SK-N-SH (cell line): ENCODE data around the gene BID. TPM values are rescaled to one million over a fixed set of nuclear protein-coding genes. Genes with fewer than 3 reads are reported as not detected.
A peak's percentile ranks its signal among the peaks of the same experiment; 100 is the strongest.

Experiments
- CTCF ChIA-PET: fragments of 300-600, 350-600 bp; formaldehyde crosslinking; extraction: SDS; loops from one replicate; lab custom pipeline; 2021; lab: Yijun Ruan, JAX
- POLR2A ChIA-PET: fragments of 350-600 bp; sonication (Branson Sonifier 250); formaldehyde crosslinking; extraction: SDS; loops from one replicate; lab custom pipeline; 2020; ENCODE audit warnings: antibody characterized with exemption, inconsistent platforms; lab: Yijun Ruan, JAX
- DNase-seq: peaks from one replicate; pipeline ENCODE4 v3.0.0; 2012
- H2AFZ ChIP-seq: fragments of 200-600 bp; sonication (generic); 2 replicates; pipeline ENCODE4 v1.8.1; 2016; ENCODE audit warnings: antibody characterized with exemption, mild to moderate bottlenecking, low read depth
- H3F3A ChIP-seq: fragments of 200-600 bp; sonication (generic); replicated peaks from 2 replicates; pipeline ENCODE3; 2016; ENCODE audit warnings: antibody characterized with exemption, mild to moderate bottlenecking; ENCODE audit not compliant: insufficient read depth
- H3K27ac ChIP-seq, 2 experiments: fragments of 200-500 bp in 1 of 2; fragments of 200-600 bp in 1 of 2; sonication (Bioruptor generic) in 1 of 2; sonication (generic), shearing (Covaris generic) in 1 of 2; 2 replicates each; pipeline versions ENCODE4 v1.5.1 to v1.6.1; 2014 to 2016; ENCODE audit warnings: low read depth in 2 of 2, inconsistent platforms in 1 of 2, low read length in 1 of 2, mild to moderate bottlenecking in 1 of 2, mixed read lengths in 1 of 2
- H3K27me3 ChIP-seq: fragments of 200-600 bp; sonication (generic), shearing (Covaris generic); 2 replicates; pipeline ENCODE4 v1.6.1; 2016; ENCODE audit warnings: mixed run types; ENCODE audit not compliant: insufficient read depth
- H3K36me3 ChIP-seq, 2 experiments: fragments of 200-500 bp in 1 of 2; fragments of 200-600 bp in 1 of 2; sonication (Bioruptor generic) in 1 of 2; sonication (generic) in 1 of 2; replicated peaks in 1 of 2; 2 replicates each; pipeline versions ENCODE3 to v1.5.1; 2014 to 2016; ENCODE audit warnings: low read length in 1 of 2, mild to moderate bottlenecking in 1 of 2; ENCODE audit not compliant: insufficient read depth in 2 of 2, control insufficient read depth in 1 of 2
- H3K4me1 ChIP-seq, 2 experiments: fragments of 200-500 bp in 1 of 2; fragments of 200-600 bp in 1 of 2; sonication (Bioruptor generic) in 1 of 2; sonication (generic), shearing (Covaris generic) in 1 of 2; 2 replicates each; pipeline versions ENCODE4 v1.5.1 to v1.6.1; 2014 to 2016; ENCODE audit warnings: low read depth in 1 of 2, low read length in 1 of 2, mixed run types in 1 of 2; ENCODE audit not compliant: insufficient read depth in 2 of 2, control insufficient read depth in 1 of 2
- H3K4me2 ChIP-seq: fragments of 200-600 bp; sonication (generic), shearing (Covaris generic); 2 replicates; pipeline ENCODE4 v1.6.1; 2017; ENCODE audit warnings: mixed run types
- H3K4me3 ChIP-seq, 2 experiments: fragments of 200-500 bp in 1 of 2; fragments of 200-600 bp in 1 of 2; sonication (Bioruptor generic) in 1 of 2; sonication (generic), shearing (Covaris generic) in 1 of 2; 2 replicates each; pipeline versions ENCODE4 v1.5.1 to v1.8.1; 2014 to 2016; ENCODE audit warnings: low read depth in 2 of 2, inconsistent platforms in 1 of 2, low read length in 1 of 2, mild to moderate bottlenecking in 1 of 2, mixed read lengths in 1 of 2, moderate library complexity in 1 of 2
- H3K79me2 ChIP-seq: fragments of 200-600 bp; sonication (generic); 2 replicates; pipeline ENCODE4 v1.8.1; 2017; ENCODE audit warnings: mild to moderate bottlenecking; ENCODE audit not compliant: insufficient read depth
- H3K9ac ChIP-seq: fragments of 200-600 bp; sonication (generic); 2 replicates; pipeline ENCODE4 v1.6.1; 2017; ENCODE audit warnings: mixed run types
- H3K9me2 ChIP-seq: fragments of 200-600 bp; sonication (generic); 2 replicates; pipeline ENCODE4 v1.6.1; 2017; ENCODE audit warnings: mixed run types
- H3K9me3 ChIP-seq: fragments of 200-600 bp; sonication (generic); 2 replicates; pipeline ENCODE4 v1.6.1; 2017; ENCODE audit warnings: mixed run types, mild to moderate bottlenecking, moderate library complexity
- H4K20me1 ChIP-seq: fragments of 200-600 bp; sonication (generic); 2 replicates; pipeline ENCODE4 v1.6.1; 2017; ENCODE audit warnings: mild to moderate bottlenecking, mixed run types; ENCODE audit not compliant: insufficient read depth
- ELF1 ChIP-seq: IDR thresholded peaks from 2 replicates; pipeline ENCODE4 v1.4.0; 2012
- EP300 ChIP-seq, 2 experiments: IDR thresholded peaks; 2 replicates each; pipeline versions ENCODE4 v1.4.0 to v1.6.1; 2012; ENCODE audit warnings: borderline replicate concordance in 1 of 2, low read depth in 1 of 2, low read length in 1 of 2
- FOSL2 ChIP-seq: IDR thresholded peaks from 2 replicates; pipeline ENCODE4 v1.4.0; 2012; ENCODE audit warnings: low read depth, mild to moderate bottlenecking, moderate library complexity, borderline replicate concordance
- FOXJ3 ChIP-seq: sonication (generic); formaldehyde crosslinking; IDR thresholded peaks from 2 replicates; pipeline ENCODE4 v1.5.1; 2020; ENCODE audit warnings: mild to moderate bottlenecking, missing genetic modification reagents
- FOXM1 ChIP-seq: IDR thresholded peaks from 2 replicates; pipeline ENCODE4 v1.4.0; 2012; ENCODE audit warnings: low read depth, mild to moderate bottlenecking
- GATA2 ChIP-seq: sonication (generic); formaldehyde crosslinking; IDR thresholded peaks from 2 replicates; pipeline ENCODE4 v1.5.0; 2020; ENCODE audit warnings: mild to moderate bottlenecking, missing genetic modification reagents
- JUND ChIP-seq: IDR thresholded peaks from 2 replicates; pipeline ENCODE4 v1.4.0; 2012
- MEF2A ChIP-seq: IDR thresholded peaks from 2 replicates; pipeline ENCODE4 v1.4.0; 2012; ENCODE audit warnings: low read depth, borderline replicate concordance
- NFIC ChIP-seq: IDR thresholded peaks from 2 replicates; pipeline ENCODE4 v1.4.0; 2012; ENCODE audit warnings: borderline replicate concordance
- RAD21 ChIP-seq: IDR thresholded peaks from 2 replicates; pipeline ENCODE4 v1.6.1; 2012; ENCODE audit warnings: mild to moderate bottlenecking, low read length
- RFX5 ChIP-seq: IDR thresholded peaks from 2 replicates; pipeline ENCODE4 v1.6.1; 2012; ENCODE audit warnings: mild to moderate bottlenecking, improper control_type of control experiment, low read length
- SIN3A ChIP-seq: IDR thresholded peaks from 2 replicates; pipeline ENCODE4 v1.6.1; 2012; ENCODE audit warnings: low read depth, mild to moderate bottlenecking, low read length, moderate library complexity, borderline replicate concordance
- SMC3 ChIP-seq: IDR thresholded peaks from 2 replicates; pipeline ENCODE4 v1.6.1; 2012; ENCODE audit warnings: low read depth, low read length, improper control_type of control experiment
- TEAD4 ChIP-seq: IDR thresholded peaks from 2 replicates; pipeline ENCODE4 v1.4.0; 2012; ENCODE audit warnings: mild to moderate bottlenecking, borderline replicate concordance; ENCODE audit not compliant: insufficient read depth
- WGBS: methylation state at CpG from one replicate; pipeline ENCODE4 v1.1.6; 2017; ENCODE audit warnings: low lambda C conversion rate; 5-methylcytosine and 5-hydroxymethylcytosine counted together
- polyA plus RNA-seq, 3 experiments: library from polyadenylated mRNA; depleted of rRNA; stranded (reverse); fragments of >200 nt; gene quantifications; 2 replicates each; pipeline ENCODE4 v1.2.3, GENCODE V29; 2012
- TF ChIP-seq, protein P1 (sequence below): IDR thresholded peaks from 2 replicates; pipeline ENCODE4 v1.4.0; 2012; ENCODE audit warnings: low read depth
- TF ChIP-seq, protein P2 (sequence below): fragments of 150-350 bp; IDR thresholded peaks from 2 replicates; pipeline ENCODE4 v1.6.1; 2016; ENCODE audit warnings: mild to moderate bottlenecking, low read depth, low read length
- TF ChIP-seq, protein P3 (sequence below): IDR thresholded peaks from 2 replicates; pipeline ENCODE4 v1.4.0; 2012; ENCODE audit warnings: low read depth, borderline replicate concordance
- TF ChIP-seq, protein P4 (sequence below): fragments of 150-350 bp; IDR thresholded peaks from 2 replicates; pipeline ENCODE4 v1.6.1; 2017; ENCODE audit warnings: antibody characterized with exemption, low read length, low read depth, borderline replicate concordance
- TF ChIP-seq, protein P5 (sequence below): IDR thresholded peaks from 2 replicates; pipeline ENCODE4 v1.6.1; 2012; ENCODE audit warnings: mild to moderate bottlenecking, low read depth, low read length, moderate library complexity
- TF ChIP-seq, protein P6 (sequence below): IDR thresholded peaks from 2 replicates; pipeline ENCODE4; 2012

BID gene
- polyA plus RNA-seq, 1 of the 3 experiments (the other 2 are of a cell fraction), result 139 TPM

DNA sequence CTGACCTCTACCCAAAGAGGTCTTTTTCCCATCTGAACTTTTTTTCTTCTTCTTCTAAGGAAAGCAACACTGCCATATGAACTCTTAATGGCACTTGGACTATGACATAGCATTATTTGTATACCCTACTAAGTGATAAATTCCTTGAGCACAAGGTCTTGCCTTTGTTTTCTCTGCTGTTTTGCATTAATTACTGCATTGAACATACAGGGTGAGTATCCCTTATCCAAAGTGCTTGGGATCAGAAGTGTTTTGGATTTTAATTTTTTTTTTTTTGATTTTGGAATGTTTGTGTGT, 48.8 kb downstream of the BID start (continued):
- TF ChIP-seq RFX5, result no peak
- TF ChIP-seq FOSL2, result no peak
- TF ChIP-seq NFIC, result no peak
- TF ChIP-seq, protein P1, sequence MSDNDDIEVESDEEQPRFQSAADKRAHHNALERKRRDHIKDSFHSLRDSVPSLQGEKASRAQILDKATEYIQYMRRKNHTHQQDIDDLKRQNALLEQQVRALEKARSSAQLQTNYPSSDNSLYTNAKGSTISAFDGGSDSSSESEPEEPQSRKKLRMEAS, result no peak
- no peak for TF ChIP-seq EP300 (IDR thresholded peaks at IDR 0.05; ENCODE audit: borderline replicate concordance in 1 of 2, low read depth in 1 of 2, low read length in 1 of 2)
- TF ChIP-seq SMC3, result no peak
- TF ChIP-seq ELF1, result no peak

DNA sequence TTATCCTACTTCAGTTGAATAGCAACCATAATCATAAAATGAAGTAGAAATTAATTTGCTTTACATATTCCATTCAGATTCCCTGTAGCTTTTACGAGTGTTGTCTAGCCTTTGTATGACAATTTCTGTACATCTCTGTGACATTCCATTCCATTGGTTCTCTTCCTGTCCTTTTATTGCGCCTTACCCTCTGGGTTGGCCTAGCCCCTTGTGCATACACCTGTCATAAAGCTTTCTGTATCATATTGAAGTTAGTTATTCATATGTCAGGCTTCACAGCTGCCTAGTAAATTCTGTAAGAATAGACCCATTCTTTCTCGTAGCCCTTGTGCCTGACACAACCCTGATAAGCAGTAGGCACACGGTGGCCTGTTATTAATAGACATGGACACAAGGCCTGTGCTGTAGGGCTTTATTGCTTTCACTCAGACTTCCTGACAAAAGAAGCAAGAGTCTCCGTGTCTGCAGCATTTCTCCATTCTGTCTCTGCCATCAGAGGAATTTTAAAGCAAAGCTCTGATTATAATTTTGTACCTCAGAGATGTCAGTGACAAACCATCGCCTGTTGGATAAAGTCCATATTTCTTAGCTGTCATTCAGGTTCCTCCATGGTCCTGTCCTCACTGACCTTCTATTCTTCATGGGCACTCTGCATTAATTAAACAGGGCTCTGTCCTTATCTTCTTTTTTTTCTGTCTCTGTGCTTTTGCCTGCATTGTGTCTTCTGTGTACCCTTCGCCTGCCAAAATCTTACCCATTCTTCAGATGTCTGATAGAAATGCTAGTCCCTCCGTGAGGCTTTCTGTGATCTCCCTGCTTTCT, 49.4 kb downstream of the BID start:
- no peaks in the 10 kb centered on the region for H3F3A ChIP-seq
- H3K4me1 ChIP-seq, result peaks cover 9 to 20% of the 10 kb centered on the region in 2 experiments; a peak in 3 of 4 replicates
- H3K9me3 ChIP-seq, result no peaks in the 10 kb centered on the region
- no peak overlapping the region for H3K4me3 ChIP-seq
- peak overlapping the region in 1 of 2 experiments; percentile 34; a peak in 2 of 4 replicates for H3K27ac ChIP-seq
- H3K4me2 ChIP-seq, result no peak overlapping the region
- CTCF ChIA-PET, result interaction anchor here (1.1 to 3.2 kb wide), 4 partner anchors 12 to 105 kb away, joined by 3 to 15 read pairs (median 4); no protein-coding TSS in a partner anchor
- H3K27me3 ChIP-seq, result no peaks in the 10 kb centered on the region
- TF ChIP-seq, protein P2, sequence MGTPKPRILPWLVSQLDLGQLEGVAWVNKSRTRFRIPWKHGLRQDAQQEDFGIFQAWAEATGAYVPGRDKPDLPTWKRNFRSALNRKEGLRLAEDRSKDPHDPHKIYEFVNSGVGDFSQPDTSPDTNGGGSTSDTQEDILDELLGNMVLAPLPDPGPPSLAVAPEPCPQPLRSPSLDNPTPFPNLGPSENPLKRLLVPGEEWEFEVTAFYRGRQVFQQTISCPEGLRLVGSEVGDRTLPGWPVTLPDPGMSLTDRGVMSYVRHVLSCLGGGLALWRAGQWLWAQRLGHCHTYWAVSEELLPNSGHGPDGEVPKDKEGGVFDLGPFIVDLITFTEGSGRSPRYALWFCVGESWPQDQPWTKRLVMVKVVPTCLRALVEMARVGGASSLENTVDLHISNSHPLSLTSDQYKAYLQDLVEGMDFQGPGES, result no peak
- TF ChIP-seq, protein P3, sequence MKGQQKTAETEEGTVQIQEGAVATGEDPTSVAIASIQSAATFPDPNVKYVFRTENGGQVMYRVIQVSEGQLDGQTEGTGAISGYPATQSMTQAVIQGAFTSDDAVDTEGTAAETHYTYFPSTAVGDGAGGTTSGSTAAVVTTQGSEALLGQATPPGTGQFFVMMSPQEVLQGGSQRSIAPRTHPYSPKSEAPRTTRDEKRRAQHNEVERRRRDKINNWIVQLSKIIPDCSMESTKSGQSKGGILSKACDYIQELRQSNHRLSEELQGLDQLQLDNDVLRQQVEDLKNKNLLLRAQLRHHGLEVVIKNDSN, result no peak
- TF ChIP-seq TEAD4, result no peak
- no peak for TF ChIP-seq FOXJ3 (CRISPR knock-in tag)
- no peak for TF ChIP-seq RAD21
- TF ChIP-seq FOXM1, result no peak
- TF ChIP-seq SIN3A, result no peak
- TF ChIP-seq SMC3, result no peak
- no peak for TF ChIP-seq EP300 (IDR thresholded peaks at IDR 0.05; ENCODE audit: borderline replicate concordance in 1 of 2, low read depth in 1 of 2, low read length in 1 of 2)
- TF ChIP-seq, protein P4, sequence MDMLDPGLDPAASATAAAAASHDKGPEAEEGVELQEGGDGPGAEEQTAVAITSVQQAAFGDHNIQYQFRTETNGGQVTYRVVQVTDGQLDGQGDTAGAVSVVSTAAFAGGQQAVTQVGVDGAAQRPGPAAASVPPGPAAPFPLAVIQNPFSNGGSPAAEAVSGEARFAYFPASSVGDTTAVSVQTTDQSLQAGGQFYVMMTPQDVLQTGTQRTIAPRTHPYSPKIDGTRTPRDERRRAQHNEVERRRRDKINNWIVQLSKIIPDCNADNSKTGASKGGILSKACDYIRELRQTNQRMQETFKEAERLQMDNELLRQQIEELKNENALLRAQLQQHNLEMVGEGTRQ, result no peak
- TF ChIP-seq JUND, result no peak
- TF ChIP-seq, protein P5, sequence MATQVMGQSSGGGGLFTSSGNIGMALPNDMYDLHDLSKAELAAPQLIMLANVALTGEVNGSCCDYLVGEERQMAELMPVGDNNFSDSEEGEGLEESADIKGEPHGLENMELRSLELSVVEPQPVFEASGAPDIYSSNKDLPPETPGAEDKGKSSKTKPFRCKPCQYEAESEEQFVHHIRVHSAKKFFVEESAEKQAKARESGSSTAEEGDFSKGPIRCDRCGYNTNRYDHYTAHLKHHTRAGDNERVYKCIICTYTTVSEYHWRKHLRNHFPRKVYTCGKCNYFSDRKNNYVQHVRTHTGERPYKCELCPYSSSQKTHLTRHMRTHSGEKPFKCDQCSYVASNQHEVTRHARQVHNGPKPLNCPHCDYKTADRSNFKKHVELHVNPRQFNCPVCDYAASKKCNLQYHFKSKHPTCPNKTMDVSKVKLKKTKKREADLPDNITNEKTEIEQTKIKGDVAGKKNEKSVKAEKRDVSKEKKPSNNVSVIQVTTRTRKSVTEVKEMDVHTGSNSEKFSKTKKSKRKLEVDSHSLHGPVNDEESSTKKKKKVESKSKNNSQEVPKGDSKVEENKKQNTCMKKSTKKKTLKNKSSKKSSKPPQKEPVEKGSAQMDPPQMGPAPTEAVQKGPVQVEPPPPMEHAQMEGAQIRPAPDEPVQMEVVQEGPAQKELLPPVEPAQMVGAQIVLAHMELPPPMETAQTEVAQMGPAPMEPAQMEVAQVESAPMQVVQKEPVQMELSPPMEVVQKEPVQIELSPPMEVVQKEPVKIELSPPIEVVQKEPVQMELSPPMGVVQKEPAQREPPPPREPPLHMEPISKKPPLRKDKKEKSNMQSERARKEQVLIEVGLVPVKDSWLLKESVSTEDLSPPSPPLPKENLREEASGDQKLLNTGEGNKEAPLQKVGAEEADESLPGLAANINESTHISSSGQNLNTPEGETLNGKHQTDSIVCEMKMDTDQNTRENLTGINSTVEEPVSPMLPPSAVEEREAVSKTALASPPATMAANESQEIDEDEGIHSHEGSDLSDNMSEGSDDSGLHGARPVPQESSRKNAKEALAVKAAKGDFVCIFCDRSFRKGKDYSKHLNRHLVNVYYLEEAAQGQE, result no peak
- TF ChIP-seq, protein P1, result no peak
- TF ChIP-seq, protein P6, sequence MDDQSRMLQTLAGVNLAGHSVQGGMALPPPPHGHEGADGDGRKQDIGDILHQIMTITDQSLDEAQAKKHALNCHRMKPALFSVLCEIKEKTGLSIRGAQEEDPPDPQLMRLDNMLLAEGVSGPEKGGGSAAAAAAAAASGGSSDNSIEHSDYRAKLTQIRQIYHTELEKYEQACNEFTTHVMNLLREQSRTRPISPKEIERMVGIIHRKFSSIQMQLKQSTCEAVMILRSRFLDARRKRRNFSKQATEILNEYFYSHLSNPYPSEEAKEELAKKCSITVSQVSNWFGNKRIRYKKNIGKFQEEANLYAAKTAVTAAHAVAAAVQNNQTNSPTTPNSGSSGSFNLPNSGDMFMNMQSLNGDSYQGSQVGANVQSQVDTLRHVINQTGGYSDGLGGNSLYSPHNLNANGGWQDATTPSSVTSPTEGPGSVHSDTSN, result no peak
- TF ChIP-seq MEF2A, result no peak
- TF ChIP-seq GATA2 (CRISPR knock-in tag), result no peak; the same call in 1 of the 2 replicates
- peaks cover 18 to 30% of the 10 kb centered on the region in 2 experiments for H3K36me3 ChIP-seq
- 0 out of 2 replicates have a peak, but pooled peaks cover 3% of the 10 kb centered on the region for H4K20me1 ChIP-seq
- no peak overlapping the region for H2AFZ ChIP-seq
- POLR2A ChIA-PET, result no interaction called here
- H3K9me2 ChIP-seq, result no peaks in the 10 kb centered on the region
- no peak overlapping the region for H3K9ac ChIP-seq
- 76% methylated on average over 8 of the region's 8 CpGs for WGBS
- DNase-seq, result no peak
- H3K79me2 ChIP-seq, result peaks cover 53% of the 10 kb centered on the region
